ENCODE results near the gene ZBTB7C. TPM values are rescaled to one million over a fixed set of nuclear protein-coding genes. Genes with fewer than 3 reads are reported as not detected.

Gene ZBTB7C
- total RNA-seq, 1 donor from 2014 or later: 1.4 TPM

DNA sequence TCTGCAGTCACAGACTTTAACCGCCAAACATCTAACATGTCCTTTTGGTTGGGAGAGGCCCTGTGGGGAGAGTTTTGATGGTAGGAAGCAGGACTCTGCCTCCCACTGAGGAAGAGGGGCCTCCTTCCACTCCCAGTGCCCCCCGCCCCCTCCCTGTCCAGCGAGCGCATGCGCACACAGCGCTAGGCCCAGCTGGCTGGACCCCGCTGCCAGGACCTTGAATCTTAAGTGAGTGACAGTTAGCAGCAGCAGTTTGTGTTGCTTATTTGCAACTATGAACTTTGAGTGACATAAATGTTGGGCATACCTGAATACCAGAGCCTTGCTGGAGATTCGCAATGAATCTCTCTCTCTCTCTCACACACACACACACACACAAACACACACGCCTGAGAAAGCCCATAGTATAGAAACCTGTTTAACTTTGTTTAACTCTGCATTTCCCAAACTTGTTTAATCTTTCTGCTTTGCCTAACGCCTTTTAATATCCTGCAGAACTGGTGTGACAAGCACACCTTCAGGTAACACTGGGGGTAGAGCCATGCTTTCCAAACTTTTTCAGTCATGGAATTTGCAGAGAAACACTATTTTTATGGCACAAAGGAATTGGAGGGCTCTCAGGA, 344.1 kb downstream of the ZBTB7C start:
- TF ChIP-seq, protein P1, sequence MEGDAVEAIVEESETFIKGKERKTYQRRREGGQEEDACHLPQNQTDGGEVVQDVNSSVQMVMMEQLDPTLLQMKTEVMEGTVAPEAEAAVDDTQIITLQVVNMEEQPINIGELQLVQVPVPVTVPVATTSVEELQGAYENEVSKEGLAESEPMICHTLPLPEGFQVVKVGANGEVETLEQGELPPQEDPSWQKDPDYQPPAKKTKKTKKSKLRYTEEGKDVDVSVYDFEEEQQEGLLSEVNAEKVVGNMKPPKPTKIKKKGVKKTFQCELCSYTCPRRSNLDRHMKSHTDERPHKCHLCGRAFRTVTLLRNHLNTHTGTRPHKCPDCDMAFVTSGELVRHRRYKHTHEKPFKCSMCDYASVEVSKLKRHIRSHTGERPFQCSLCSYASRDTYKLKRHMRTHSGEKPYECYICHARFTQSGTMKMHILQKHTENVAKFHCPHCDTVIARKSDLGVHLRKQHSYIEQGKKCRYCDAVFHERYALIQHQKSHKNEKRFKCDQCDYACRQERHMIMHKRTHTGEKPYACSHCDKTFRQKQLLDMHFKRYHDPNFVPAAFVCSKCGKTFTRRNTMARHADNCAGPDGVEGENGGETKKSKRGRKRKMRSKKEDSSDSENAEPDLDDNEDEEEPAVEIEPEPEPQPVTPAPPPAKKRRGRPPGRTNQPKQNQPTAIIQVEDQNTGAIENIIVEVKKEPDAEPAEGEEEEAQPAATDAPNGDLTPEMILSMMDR (IDR thresholded peaks at IDR 0.05): no peak
- H3K27ac Mint-ChIP-seq (ENCODE audit: unreplicated experiment): no peak overlapping the region
- no peak overlapping the region for H3K4me3 Mint-ChIP-seq (ENCODE audit: unreplicated experiment)
- peaks cover 23% of the 10 kb centered on the region for H3K27me3 Mint-ChIP-seq (ENCODE audit: low read depth)
- no peaks in the 10 kb centered on the region for H3K9me3 Mint-ChIP-seq (ENCODE audit: low read depth)
- no peak for DNase-seq (ENCODE audit: low spot score)
- H3K4me1 Mint-ChIP-seq (ENCODE audit: low read depth): no peaks in the 10 kb centered on the region
- no peaks in the 10 kb centered on the region for H3K36me3 Mint-ChIP-seq (ENCODE audit: low read depth)

DNA sequence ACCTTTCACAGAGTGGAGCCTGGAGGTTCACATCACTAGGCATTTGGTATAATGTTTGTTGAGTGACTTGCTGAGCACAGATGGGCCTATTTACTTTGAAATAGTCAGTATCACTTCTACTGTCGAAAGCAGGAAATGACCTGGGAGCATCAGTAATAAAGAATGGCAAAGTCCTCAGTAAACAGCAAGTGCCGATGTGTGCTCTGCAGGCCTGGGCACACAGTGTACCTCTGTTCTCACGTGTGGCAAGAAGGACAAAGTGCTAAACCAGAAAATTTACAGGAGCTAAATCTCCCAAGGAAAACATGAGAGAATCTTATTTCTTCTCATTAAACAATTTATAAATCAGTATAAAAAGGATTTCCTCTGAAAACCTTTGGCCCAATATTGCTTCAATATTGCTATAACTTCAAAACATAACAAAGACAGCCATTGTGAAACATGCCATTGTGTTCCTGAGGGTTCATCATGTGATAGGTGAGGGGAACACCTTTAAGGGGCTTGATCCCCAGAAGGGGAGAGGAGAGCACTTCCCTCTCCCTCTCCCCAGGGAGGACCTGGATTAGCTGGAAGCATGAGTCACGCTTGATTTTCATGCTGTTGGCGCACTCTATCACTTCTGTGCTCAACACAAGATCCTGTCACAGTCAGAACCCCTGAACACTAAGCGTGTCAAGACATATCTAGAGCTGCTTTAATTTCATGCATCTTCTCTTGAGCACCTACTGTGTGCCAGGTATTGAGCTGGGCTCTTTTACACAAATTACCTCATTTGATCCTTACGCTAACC, 347.2 kb downstream of the ZBTB7C start:
- Mint-ChIP-seq H3K9me3 (ENCODE audit: low read depth) (peaks cover 7% of the 10 kb centered on the region), H3K27me3 (ENCODE audit: low read depth) (peaks cover 26% of the 10 kb centered on the region), H3K4me3 (ENCODE audit: unreplicated experiment) (no peak overlapping the region), H3K36me3 (ENCODE audit: low read depth) (no peaks in the 10 kb centered on the region), H3K4me1 (ENCODE audit: low read depth) (peaks cover 6% of the 10 kb centered on the region), H3K27ac (ENCODE audit: unreplicated experiment) (no peak overlapping the region)
- TF ChIP-seq, protein P1 (IDR thresholded peaks at IDR 0.05): no peak
- DNase-seq (ENCODE audit: low spot score): no peak

DNA sequence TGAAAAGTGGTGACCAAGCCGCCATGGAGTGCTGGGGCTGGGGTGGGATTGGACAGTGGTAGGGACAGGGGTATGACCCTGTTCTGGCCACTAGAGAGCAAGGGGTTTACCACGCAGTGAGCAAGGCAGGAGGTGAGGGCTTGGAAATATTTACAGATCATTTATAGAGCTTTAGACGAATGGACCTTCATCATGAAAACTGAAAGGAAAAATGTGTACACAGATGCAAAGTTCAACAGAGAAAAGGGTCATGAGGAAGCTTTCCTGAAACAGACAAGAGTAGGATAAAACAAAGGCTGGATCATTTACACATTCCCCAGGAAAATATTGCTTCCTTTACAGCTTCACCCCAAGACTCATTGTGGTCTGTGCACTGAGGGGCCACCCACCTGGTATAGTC, 348.2 kb downstream of the ZBTB7C start:
- Mint-ChIP-seq H3K27me3 (ENCODE audit: low read depth) (peaks cover 29% of the 10 kb centered on the region), H3K9me3 (ENCODE audit: low read depth) (peaks cover 7% of the 10 kb centered on the region), H3K36me3 (ENCODE audit: low read depth) (no peaks in the 10 kb centered on the region), H3K4me3 (ENCODE audit: unreplicated experiment) (no peak overlapping the region), H3K4me1 (ENCODE audit: low read depth) (peaks cover 6% of the 10 kb centered on the region), H3K27ac (ENCODE audit: unreplicated experiment) (no peak overlapping the region)
- TF ChIP-seq, protein P1 (IDR thresholded peaks at IDR 0.05): no peak
- no peak for DNase-seq (ENCODE audit: low spot score)

DNA sequence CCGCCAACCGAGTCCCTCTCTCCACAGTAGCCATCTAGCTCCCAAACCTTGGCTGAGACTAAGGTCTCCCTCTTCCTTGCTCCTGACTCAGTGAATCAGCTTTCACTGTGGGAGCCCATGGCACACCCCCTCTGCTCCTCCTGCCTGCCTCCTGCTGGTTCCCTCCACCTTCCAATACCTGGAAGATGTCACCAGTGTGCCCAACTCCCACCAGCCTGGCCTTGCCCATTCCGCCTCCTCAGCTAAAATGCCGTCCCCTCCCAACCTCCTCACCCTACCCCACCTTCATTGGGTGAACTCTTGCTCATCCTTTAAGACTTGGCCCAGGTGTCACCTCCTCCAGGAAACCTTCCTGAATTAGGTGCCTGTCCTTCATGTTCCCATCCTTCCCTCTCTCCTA, 348.8 kb downstream of the ZBTB7C start:
- peaks cover 6% of the 10 kb centered on the region for H3K4me1 Mint-ChIP-seq (ENCODE audit: low read depth)
- H3K27ac Mint-ChIP-seq (ENCODE audit: unreplicated experiment): no peak overlapping the region
- DNase-seq (ENCODE audit: low spot score): no peak
- peaks cover 7% of the 10 kb centered on the region for H3K9me3 Mint-ChIP-seq (ENCODE audit: low read depth)
- peaks cover 33% of the 10 kb centered on the region for H3K27me3 Mint-ChIP-seq (ENCODE audit: low read depth)
- TF ChIP-seq, protein P1 (IDR thresholded peaks at IDR 0.05): no peak
- H3K36me3 Mint-ChIP-seq (ENCODE audit: low read depth): no peaks in the 10 kb centered on the region
- no peak overlapping the region for H3K4me3 Mint-ChIP-seq (ENCODE audit: unreplicated experiment)

DNA sequence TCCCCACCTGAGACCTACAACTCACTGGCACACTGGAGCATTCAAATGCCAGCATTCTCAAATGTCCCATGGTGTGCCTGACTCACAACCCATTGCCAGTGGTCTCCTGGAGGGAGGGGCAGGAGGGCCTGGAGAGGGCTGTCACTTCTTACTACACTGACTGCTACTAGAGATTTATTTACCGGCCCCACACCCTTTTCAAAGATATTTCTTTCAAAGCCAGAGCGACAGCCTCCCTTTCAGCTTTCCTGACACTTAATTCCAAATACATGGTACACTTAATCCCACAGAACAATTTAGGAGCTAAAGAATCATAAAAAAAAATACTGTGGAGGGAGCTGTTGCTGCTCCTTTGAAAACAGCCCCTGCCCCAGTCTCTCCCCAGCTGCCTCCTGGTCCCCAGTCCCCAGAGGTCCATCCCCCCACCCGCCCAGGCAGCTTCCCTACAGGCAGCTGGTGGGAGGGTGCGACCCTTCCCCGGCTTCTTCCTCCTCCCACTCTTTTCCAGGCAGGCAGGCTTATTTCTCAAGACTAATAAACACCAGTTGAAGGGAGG, 349.6 kb downstream of the ZBTB7C start:
- DNase-seq (ENCODE audit: low spot score): no peak
- TF ChIP-seq, protein P1 (IDR thresholded peaks at IDR 0.05): no peak
- H3K4me1 Mint-ChIP-seq (ENCODE audit: low read depth): peaks cover 6% of the 10 kb centered on the region
- no peak overlapping the region for H3K27ac Mint-ChIP-seq (ENCODE audit: unreplicated experiment)
- H3K9me3 Mint-ChIP-seq (ENCODE audit: low read depth): peaks cover 7% of the 10 kb centered on the region
- H3K4me3 Mint-ChIP-seq (ENCODE audit: unreplicated experiment): no peak overlapping the region
- peaks cover 40% of the 10 kb centered on the region for H3K27me3 Mint-ChIP-seq (ENCODE audit: low read depth)
- no peaks in the 10 kb centered on the region for H3K36me3 Mint-ChIP-seq (ENCODE audit: low read depth)

Measured in chondrocyte (in vitro differentiated cells).